Neural progenitor cell (in vitro differentiated cells): ENCODE results near the gene ATXN7.

Experiments used
- CTCF ChIP-seq: fragments of 200-600 bp; sonication (generic); IDR thresholded peaks from 2 replicates; pipeline ENCODE4 v1.5.1; 2017; ENCODE audit warnings: antibody characterized with exemption, mild to moderate bottlenecking
- EZH2 ChIP-seq: fragments of 200-600 bp; sonication (generic); IDR thresholded peaks from 2 replicates; pipeline ENCODE4 v1.6.1; 2017; ENCODE audit warnings: antibody characterized with exemption, mild to moderate bottlenecking, moderate library complexity

GRCh38 chr3:63954182-63954581 is 90.5 kb downstream of the ATXN7 start:
- no peak for TF ChIP-seq EZH2
- no peak for TF ChIP-seq CTCF
